HCT116 (cell line): ENCODE measurements around the gene DACT1. TPM values are rescaled to one million over a fixed set of nuclear protein-coding genes. Genes with fewer than 3 reads are reported as not detected.

Experiments
- ATAC-seq: fragments of 200-7000 bp; cut with Tn5 transposase; 2 replicates; pipeline ENCODE4 v1.9.1; 2020; ENCODE audit warnings: mild to moderate bottlenecking, moderate library complexity
- BruUV-seq: library from RNA; stranded (reverse); fragments of 400-500 nt; replicated peaks from 2 replicates; lab custom pipeline; 2021; lab: Mats Ljungman, UMichigan
- CTCF ChIA-PET: fragments of 300-600 bp; sonication (Branson Sonifier 250); formaldehyde crosslinking; loops from one replicate; lab custom pipeline; 2021; ENCODE audit warnings: antibody characterized with exemption; lab: Charles Lee
- POLR2A ChIA-PET: fragments of 300-600, 350-600 bp; sonication (Branson Sonifier 250); formaldehyde crosslinking; loops from one replicate; lab custom pipeline; 2021; ENCODE audit warnings: antibody characterized with exemption; lab: Charles Lee
- RAD21 ChIA-PET, 2 experiments: fragments of 300-600 bp; sonication (Branson Sonifier 250); formaldehyde crosslinking; loops; one replicate each; lab custom pipeline; 2023; ENCODE audit warnings: low total read pairs in 2 of 2; ENCODE audit not compliant: uncharacterized antibody in 2 of 2, unreplicated experiment in 2 of 2, low non-redundant PET in 1 of 2; lab: Charles Lee
- DNase-seq: peaks from one replicate; pipeline ENCODE4 v3.0.0-alpha.2; 2010; ENCODE audit warnings: low read depth, low spot score
- H2AFZ ChIP-seq: fragments of 200-600 bp; shearing (Covaris generic), sonication (generic); 2 replicates; pipeline ENCODE4 v1.6.1; 2017; ENCODE audit warnings: low read depth, mixed run types, mixed read lengths, antibody characterized with exemption, low read length; ENCODE audit not compliant: poor library complexity, severe bottlenecking
- H3K27ac ChIP-seq: 2 replicates; pipeline ENCODE4 v1.5.1; 2012; ENCODE audit warnings: low read depth, low read length
- H3K27me3 ChIP-seq: fragments of 200-600 bp; sonication (generic); 2 replicates; pipeline ENCODE4 v1.6.1; 2016; ENCODE audit warnings: mixed run types, low read length, mixed read lengths; ENCODE audit not compliant: insufficient read depth
- H3K36me3 ChIP-seq, 2 experiments: fragments of 200-500 bp in 1 of 2; fragments of 200-600 bp in 1 of 2; sonication (Bioruptor generic) in 1 of 2; sonication (generic) in 1 of 2; 2 replicates each; pipeline versions ENCODE4 v1.5.1 to v1.6.1; 2014 to 2016; ENCODE audit warnings: low read length in 2 of 2, inconsistent platforms in 1 of 2, mixed read lengths in 1 of 2, mixed run types in 1 of 2; ENCODE audit not compliant: insufficient read depth in 2 of 2, control insufficient read depth in 1 of 2
- H3K4me1 ChIP-seq, 2 experiments: fragments of 200-600 bp in 1 of 2; sonication (generic) in 1 of 2; 2 replicates each; pipeline versions ENCODE4 v1.5.1 to v1.6.1; 2012 to 2017; ENCODE audit warnings: low read length in 2 of 2, inconsistent platforms in 1 of 2, mild to moderate bottlenecking in 1 of 2, mixed read lengths in 1 of 2, mixed run types in 1 of 2, moderate library complexity in 1 of 2; ENCODE audit not compliant: insufficient read depth in 2 of 2, control insufficient read depth in 1 of 2
- H3K4me2 ChIP-seq: fragments of 200-600 bp; sonication (generic); 2 replicates; pipeline ENCODE4 v1.6.1; 2017; ENCODE audit warnings: mixed run types, low read length, mixed read lengths
- H3K4me3 ChIP-seq, 2 experiments: fragments of 200-600 bp in 1 of 2; sonication (generic) in 1 of 2; replicated peaks in 1 of 2; 2 replicates each; pipeline ENCODE4 v1.5.1; 2011 to 2016; ENCODE audit warnings: low read length in 2 of 2, control low read depth in 1 of 2, low read depth in 1 of 2, mild to moderate bottlenecking in 1 of 2, mixed read lengths in 1 of 2, mixed run types in 1 of 2
- H3K79me2 ChIP-seq: fragments of 200-600 bp; sonication (generic); 2 replicates; pipeline ENCODE4 v1.6.1; 2017; ENCODE audit warnings: mild to moderate bottlenecking, mixed run types, low read length, moderate library complexity, mixed read lengths; ENCODE audit not compliant: insufficient read depth
- H3K9ac ChIP-seq: fragments of 200-600 bp; sonication (generic); 2 replicates; pipeline ENCODE4 v1.6.1; 2016; ENCODE audit warnings: low read length, mixed read lengths
- H3K9me2 ChIP-seq: fragments of 200-600 bp; sonication (generic), shearing (Covaris generic); 2 replicates; pipeline ENCODE4 v1.6.1; 2017; ENCODE audit warnings: mixed run types, mild to moderate bottlenecking, moderate library complexity; ENCODE audit not compliant: insufficient read depth
- H3K9me3 ChIP-seq, 2 experiments: fragments of 200-500 bp in 1 of 2; fragments of 200-600 bp in 1 of 2; sonication (Bioruptor generic) in 1 of 2; sonication (generic) in 1 of 2; 2 replicates each; pipeline ENCODE4 v1.6.1; 2014 to 2017; ENCODE audit warnings: low read length in 2 of 2, mixed read lengths in 2 of 2, inconsistent platforms in 1 of 2, low read depth in 1 of 2, mild to moderate bottlenecking in 1 of 2, mixed run types in 1 of 2, moderate library complexity in 1 of 2; ENCODE audit not compliant: control insufficient read depth in 1 of 2, insufficient read depth in 1 of 2
- H4K20me1 ChIP-seq: fragments of 200-600 bp; sonication (generic), shearing (Covaris generic); 2 replicates; pipeline ENCODE4 v1.6.1; 2017; ENCODE audit warnings: mixed run types, mild to moderate bottlenecking, moderate library complexity; ENCODE audit not compliant: insufficient read depth
- EZH2phosphoT487 ChIP-seq: fragments of 200-600 bp; IDR thresholded peaks from 2 replicates; pipeline ENCODE4 v1.6.1; 2018; ENCODE audit warnings: antibody characterized with exemption, borderline replicate concordance
- JUND ChIP-seq: IDR thresholded peaks from 2 replicates; pipeline ENCODE4 v1.6.1; 2012
- RAD21 ChIP-seq: IDR thresholded peaks from 2 replicates; pipeline ENCODE4 v1.6.1; 2012; ENCODE audit warnings: low read depth, mild to moderate bottlenecking
- SRF ChIP-seq: IDR thresholded peaks from 2 replicates; pipeline ENCODE4 v1.6.1; 2012; ENCODE audit warnings: low read depth
- TCF7L2 ChIP-seq: IDR thresholded peaks from 2 replicates; pipeline ENCODE4 v1.7.0; 2011; ENCODE audit warnings: borderline replicate concordance, inconsistent platforms; ENCODE audit not compliant: insufficient read depth, insufficient read length; ENCODE audit errors: extremely low read depth
- YY1 ChIP-seq: IDR thresholded peaks from 2 replicates; pipeline ENCODE4 v1.6.1; 2011; ENCODE audit warnings: low read length, low read depth, moderate library complexity, mild to moderate bottlenecking; ENCODE audit not compliant: insufficient replicate concordance; ENCODE audit errors: extremely low read depth
- ZNF274 ChIP-seq: fragments of 200-500 bp; sonication (Bioruptor generic); IDR thresholded peaks from 2 replicates; pipeline ENCODE4 v1.6.1; 2014; ENCODE audit warnings: mild to moderate bottlenecking, low read depth, low read length, inconsistent platforms
- intact Hi-C: fragments of 100-400 bp; cut with micrococcal nuclease; formaldehyde crosslinking; loops from 2 replicates; pipeline ENCODE4 v1.10.0; 2022
- total RNA-seq: library from RNA; stranded (reverse); gene quantifications from one replicate; pipeline ENCODE4 v1.2.1, GENCODE V29; 2021; ENCODE audit not compliant: unreplicated experiment
- TF ChIP-seq, protein P1 (sequence below): IDR thresholded peaks from 2 replicates; pipeline ENCODE4 v1.6.1; 2011; ENCODE audit warnings: mild to moderate bottlenecking, low read length, moderate library complexity; ENCODE audit not compliant: insufficient replicate concordance; ENCODE audit errors: extremely low read depth

The DACT1 gene
- total RNA-seq, 1 experiment from 2014 or later = 1.6 TPM

GRCh38 chr14:58593977-58594376, 43.8 kb upstream of the DACT1 start:
- H2AFZ ChIP-seq = no peak overlapping the region
- intact Hi-C loops = no loop called here
- H3K27ac ChIP-seq = no peak overlapping the region
- H3K4me2 ChIP-seq = no peak overlapping the region
- no peak overlapping the region for H3K9ac ChIP-seq
- TF ChIP-seq, protein P1, sequence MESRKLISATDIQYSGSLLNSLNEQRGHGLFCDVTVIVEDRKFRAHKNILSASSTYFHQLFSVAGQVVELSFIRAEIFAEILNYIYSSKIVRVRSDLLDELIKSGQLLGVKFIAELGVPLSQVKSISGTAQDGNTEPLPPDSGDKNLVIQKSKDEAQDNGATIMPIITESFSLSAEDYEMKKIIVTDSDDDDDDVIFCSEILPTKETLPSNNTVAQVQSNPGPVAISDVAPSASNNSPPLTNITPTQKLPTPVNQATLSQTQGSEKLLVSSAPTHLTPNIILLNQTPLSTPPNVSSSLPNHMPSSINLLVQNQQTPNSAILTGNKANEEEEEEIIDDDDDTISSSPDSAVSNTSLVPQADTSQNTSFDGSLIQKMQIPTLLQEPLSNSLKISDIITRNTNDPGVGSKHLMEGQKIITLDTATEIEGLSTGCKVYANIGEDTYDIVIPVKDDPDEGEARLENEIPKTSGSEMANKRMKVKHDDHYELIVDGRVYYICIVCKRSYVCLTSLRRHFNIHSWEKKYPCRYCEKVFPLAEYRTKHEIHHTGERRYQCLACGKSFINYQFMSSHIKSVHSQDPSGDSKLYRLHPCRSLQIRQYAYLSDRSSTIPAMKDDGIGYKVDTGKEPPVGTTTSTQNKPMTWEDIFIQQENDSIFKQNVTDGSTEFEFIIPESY = no peak
- no peak for TF ChIP-seq SRF
- TF ChIP-seq TCF7L2 = no peak
- TF ChIP-seq ZNF274 = no peak
- TF ChIP-seq RAD21 = no peak
- DNase-seq (no peak), ATAC-seq (no peak)
- no peaks in the 10 kb centered on the region for H3K36me3 ChIP-seq
- H3K27me3 ChIP-seq = no peaks in the 10 kb centered on the region
- no peaks in the 10 kb centered on the region for H4K20me1 ChIP-seq
- RAD21 ChIA-PET = no interaction called here
- POLR2A ChIA-PET = no interaction called here
- no peaks in the 10 kb centered on the region for H3K9me2 ChIP-seq
- no peaks in the 10 kb centered on the region for H3K9me3 ChIP-seq
- no TSS peak for BruUV-seq
- no peaks in the 10 kb centered on the region for H3K79me2 ChIP-seq
- H3K4me3 ChIP-seq = no peak overlapping the region
- no peaks in the 10 kb centered on the region for H3K4me1 ChIP-seq
- CTCF ChIA-PET = interaction anchor here (1.3 kb wide), 1 partner anchor 92 kb away, joined by 3 read pairs; no protein-coding TSS in a partner anchor

DNA sequence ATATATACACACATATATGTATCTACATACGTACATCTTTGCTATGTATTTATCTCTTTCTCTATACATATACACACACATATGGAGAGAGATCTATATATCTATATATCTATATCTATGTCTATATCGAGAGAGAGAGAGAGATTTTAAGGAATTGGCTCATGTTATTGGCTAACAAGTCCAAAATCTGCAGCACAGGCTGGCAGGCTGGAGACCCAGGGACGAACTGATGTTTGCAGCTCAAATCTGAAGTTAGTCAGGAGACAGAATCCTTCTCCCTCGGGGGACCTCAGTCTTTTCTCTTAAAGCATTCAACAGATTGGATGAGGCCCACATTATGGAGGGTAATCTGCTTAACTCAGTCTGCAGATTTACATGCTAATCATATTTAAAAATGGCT, 40.7 kb upstream of the DACT1 start:
- Histone ChIP-seq H3K9me3 (no peaks in the 10 kb centered on the region), H3K27me3 (no peaks in the 10 kb centered on the region), H3K4me2 (no peak overlapping the region), H3K4me3 (no peak overlapping the region), H3K36me3 (no peaks in the 10 kb centered on the region), H3K79me2 (no peaks in the 10 kb centered on the region), H3K4me1 (no peaks in the 10 kb centered on the region), H3K27ac (no peak overlapping the region), H3K9ac (no peak overlapping the region), H3K9me2 (no peaks in the 10 kb centered on the region), H4K20me1 (no peaks in the 10 kb centered on the region)
- DNase-seq = no peak
- no TSS peak for BruUV-seq
- RAD21 ChIA-PET = no interaction called here
- ATAC-seq = no peak
- intact Hi-C loops = no loop called here
- TF ChIP-seq JUND (no peak), SRF (no peak), EZH2phosphoT487 (no peak), YY1 (no peak)
- TF ChIP-seq, protein P1 = no peak
- TF ChIP-seq, all 23 proteins: peak for 0
- CTCF ChIA-PET = no interaction called here
- POLR2A ChIA-PET = no interaction called here
- H2AFZ ChIP-seq = no peak overlapping the region
